Gastrocnemius medialis (tissue), 4 donors: ENCODE measurements around the gene B4GALT5.

Experiments
- CTCF ChIP-seq, 5 experiments: fragments of 450-650 bp in 3 of 5; fragments of 200-600 bp in 2 of 5; sonication (generic) in 2 of 5; IDR thresholded peaks in 4 of 5; conservative IDR thresholded peaks in 1 of 5; 1 replicate in 4 of 5; 2 replicates in 1 of 5; pipeline ENCODE4 v1.5.1; 2016 to 2019; ENCODE audit warnings: antibody characterized with exemption in 5 of 5, mild to moderate bottlenecking in 3 of 5, moderate library complexity in 3 of 5
- POLR2A ChIP-seq, 2 donors: fragments of 450-650 bp; IDR thresholded peaks; one replicate each; pipeline ENCODE4 v1.6.1; 2017; ENCODE audit warnings: antibody characterized with exemption in 2 of 2, mild to moderate bottlenecking in 2 of 2, moderate library complexity in 2 of 2

- TF ChIP-seq CTCF (IDR thresholded peaks at IDR 0.05 in 4 of 5, conservative IDR thresholded peaks at IDR 0.05 in 1 of 5) (no peak), POLR2A (IDR thresholded peaks at IDR 0.05) (no peak)
Observed at GRCh38 chr20:49698477-49698876, 15.2 kb downstream of the B4GALT5 start.
